Activated T-helper 17 cell treated with anti-CD3 and anti-CD28 coated beads, Interleukin-2, amount 50 U/mL, for 72 hours (primary cell): ENCODE data around the gene TPM2. TPM values are rescaled to one million over a fixed set of nuclear protein-coding genes. Genes with fewer than 3 reads are reported as not detected.
"Not testable (repeated sequence)": the region's sequence is repeated elsewhere in the genome, so short reads cannot be mapped to it uniquely, and the experiment has no call there.

ENCODE experiments used
- ATAC-seq: fragments of 150-1000 bp; cut with Tn5 transposase; replicated peaks from 2 replicates; pipeline ENCODE4 v1.10.0; 2021; ENCODE audit warnings: mild to moderate bottlenecking, moderate library complexity
- H3K27ac Mint-ChIP-seq: one replicate; pipeline ENCODE4 v1.8.0; 2022; ENCODE audit warnings: mixed read lengths
- H3K27me3 Mint-ChIP-seq: one replicate; pipeline ENCODE4 v1.8.0; 2022; ENCODE audit warnings: mixed read lengths
- H3K36me3 Mint-ChIP-seq: one replicate; pipeline ENCODE4 v1.8.0; 2022; ENCODE audit warnings: low read depth, mild to moderate bottlenecking, mixed read lengths
- H3K4me1 Mint-ChIP-seq: one replicate; pipeline ENCODE4 v1.8.0; 2022; ENCODE audit warnings: mixed read lengths
- H3K4me3 Mint-ChIP-seq: one replicate; pipeline ENCODE4 v1.8.0; 2022; ENCODE audit warnings: mild to moderate bottlenecking, mixed read lengths
- H3K9me3 Mint-ChIP-seq: one replicate; pipeline ENCODE4 v1.8.0; 2022; ENCODE audit warnings: mixed read lengths
- total RNA-seq, 2 donors: library from RNA; stranded (reverse); gene quantifications; one replicate each; pipeline ENCODE4 v1.2.3, GENCODE V29; 2022

Gene TPM2
- total RNA-seq, 2 donors from 2014 or later = 4.1 to 6.2 TPM

DNA sequence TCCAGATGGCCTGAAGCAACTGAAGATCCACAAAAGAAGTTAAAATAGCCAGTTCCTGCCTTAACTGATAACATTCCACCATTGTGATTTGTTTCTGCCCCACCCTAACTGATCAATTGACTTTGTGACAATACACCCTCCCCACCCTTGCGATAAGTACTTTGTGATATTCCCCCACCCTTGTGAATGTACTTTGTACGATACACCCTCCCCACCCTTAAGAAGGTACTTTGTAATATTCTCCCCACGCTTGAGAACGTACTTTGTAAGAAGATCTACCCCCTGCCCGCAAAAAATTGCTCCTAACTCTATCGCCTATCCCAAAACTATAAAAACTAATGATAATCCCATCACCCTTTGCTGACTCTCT, 52.9 kb downstream of the TPM2 start:
- H3K9me3 Mint-ChIP-seq, H3K27me3 Mint-ChIP-seq, H3K27ac Mint-ChIP-seq, H3K4me3 Mint-ChIP-seq, ATAC-seq: not testable (repeated sequence)
- H3K36me3 Mint-ChIP-seq = peaks cover 10% of the 10 kb centered on the region
- peaks cover 20% of the 10 kb centered on the region for H3K4me1 Mint-ChIP-seq

DNA sequence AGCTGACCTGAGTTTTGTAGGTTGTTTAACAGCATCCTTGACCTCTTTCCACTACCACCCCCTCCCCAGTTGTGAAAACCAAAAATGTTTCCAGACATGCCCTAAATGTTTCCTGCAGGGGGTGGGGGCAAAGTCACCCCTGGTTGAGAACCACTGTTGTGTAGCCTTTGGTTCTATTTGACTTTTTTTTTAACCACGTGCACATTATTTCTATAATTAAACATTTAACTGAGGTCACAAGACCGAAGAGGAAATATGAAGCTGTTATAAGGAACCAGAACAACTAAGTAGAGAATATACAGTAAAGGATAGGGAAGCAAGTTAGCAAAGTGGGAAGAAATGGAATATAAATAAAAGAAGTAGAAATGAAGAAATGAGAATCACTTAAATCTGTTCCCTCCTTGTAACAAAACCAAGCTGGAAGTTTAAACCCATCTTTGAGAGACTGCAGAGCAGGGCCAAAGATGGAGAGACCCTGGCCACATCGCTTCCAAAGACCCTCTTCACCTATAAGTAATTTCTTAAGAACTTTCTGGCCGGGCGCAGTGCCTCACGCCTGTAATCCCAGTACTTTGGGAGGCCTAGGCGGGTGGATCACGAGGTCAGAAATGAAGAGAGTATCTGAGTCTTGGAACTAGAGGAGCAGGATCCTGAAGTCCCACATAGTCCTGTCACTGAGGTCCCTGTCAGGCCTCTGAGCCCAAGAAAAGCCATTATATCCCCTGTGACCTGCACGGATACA, 53.4 kb downstream of the TPM2 start:
- ATAC-seq = no peak
- H3K4me3 Mint-ChIP-seq = peak overlapping the region; percentile 28
- peak overlapping the region; percentile 9 for H3K27ac Mint-ChIP-seq
- H3K36me3 Mint-ChIP-seq = peaks cover 10% of the 10 kb centered on the region
- no peaks in the 10 kb centered on the region for H3K27me3 Mint-ChIP-seq
- H3K4me1 Mint-ChIP-seq = peaks cover 20% of the 10 kb centered on the region
- H3K9me3 Mint-ChIP-seq = peaks cover 4% of the 10 kb centered on the region

DNA sequence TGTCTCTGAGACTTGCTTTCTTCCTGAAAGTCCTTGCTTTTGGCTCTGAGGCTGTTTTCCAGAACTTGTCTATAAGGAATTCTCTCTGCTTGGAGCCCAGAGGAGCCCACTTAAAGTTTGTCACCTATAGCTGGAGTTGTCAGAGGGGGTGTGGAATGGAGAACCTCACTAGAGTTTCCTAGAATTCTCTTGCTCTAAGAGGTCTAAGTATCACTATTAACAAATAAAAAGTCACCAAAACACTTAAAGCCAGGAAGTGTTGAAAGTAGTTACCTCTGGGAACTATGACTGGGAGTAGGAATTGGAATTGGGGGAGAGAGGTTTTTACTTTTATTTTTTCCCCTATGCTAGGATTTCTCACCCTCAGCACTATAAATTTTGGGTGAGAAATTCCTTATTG, 54.0 kb downstream of the TPM2 start:
- no peak for ATAC-seq
- Mint-ChIP-seq H3K27me3 (no peaks in the 10 kb centered on the region), H3K4me1 (peaks cover 20% of the 10 kb centered on the region), H3K4me3 (peak overlapping the region; percentile 28), H3K9me3 (peaks cover 4% of the 10 kb centered on the region), H3K27ac (peak overlapping the region; percentile 9), H3K36me3 (peaks cover 6% of the 10 kb centered on the region)

Other genes starting within 250 kb of the TPM2 start
- 1 to 10 TPM; 1.3 to 1.9 TPM for gene RUSC2, start 199.8 kb downstream of the TPM2 start, total RNA-seq
- 10 to 100 TPM; 23.5 to 39.0 TPM for gene TESK1, start 84.7 kb downstream of the TPM2 start, total RNA-seq
- gene CD72, start 71.5 kb downstream of the TPM2 start, total RNA-seq = 10 to 100 TPM in 1 of 2 donors, 1 to 10 TPM in 1; 7.5 to 43.2 TPM
- gene SIT1, start 39.0 kb downstream of the TPM2 start, total RNA-seq = 100 to 1,000 TPM in 1 of 2 donors, 10 to 100 TPM in 1; 97.0 to 135 TPM
- gene RMRP, start 31.9 kb downstream of the TPM2 start, total RNA-seq = over 10,000 TPM in 1 of 2 donors, 1,000 to 10,000 TPM in 1; 5,785 to 10,768 TPM
- gene CCDC107, start 31.6 kb downstream of the TPM2 start, total RNA-seq = 10 to 100 TPM; 17.5 to 19.8 TPM
- gene ARHGEF39, start 24.7 kb downstream of the TPM2 start, total RNA-seq = 10 to 100 TPM in 1 of 2 donors, 1 to 10 TPM in 1; 9.4 to 16.1 TPM
- 10 to 100 TPM in 1 of 2 donors, under 1 TPM in 1; 0.89 to 31.7 TPM for gene CA9, start 16.0 kb downstream of the TPM2 start, total RNA-seq
- 100 to 1,000 TPM; 293 to 458 TPM for gene TLN1, start 42.3 kb upstream of the TPM2 start, total RNA-seq
- 10 to 100 TPM; 23.9 to 40.3 TPM for gene CREB3, start 42.7 kb upstream of the TPM2 start, total RNA-seq
- gene GBA2, start 59.3 kb upstream of the TPM2 start, total RNA-seq = 10 to 100 TPM; 27.0 to 36.0 TPM
- gene RGP1, start 59.4 kb upstream of the TPM2 start, total RNA-seq = 10 to 100 TPM; 18.9 to 25.6 TPM
- not detected for gene MSMP, start 64.4 kb upstream of the TPM2 start, total RNA-seq
- gene NPR2, start 101.7 kb upstream of the TPM2 start, total RNA-seq = 10 to 100 TPM; 11.1 to 11.6 TPM
- gene SPAG8, start 122.3 kb upstream of the TPM2 start, total RNA-seq = under 1 TPM; 0.43 to 0.58 TPM
- gene HINT2, start 125.1 kb upstream of the TPM2 start, total RNA-seq = 10 to 100 TPM; 27.7 to 38.0 TPM
- gene FAM221B, start 138.8 kb upstream of the TPM2 start, total RNA-seq = not detected
- 1 to 10 TPM; 2.4 to 6.8 TPM for gene TMEM8B, start 139.3 kb upstream of the TPM2 start, total RNA-seq
- gene OR13J1, start 180.5 kb upstream of the TPM2 start, total RNA-seq = not detected
- not detected for gene HRCT1, start 216.3 kb upstream of the TPM2 start, total RNA-seq
- not detected for gene SPAAR, start 219.6 kb upstream of the TPM2 start, total RNA-seq